ENCODE results near the gene PPIF. TPM values are rescaled to one million over a fixed set of nuclear protein-coding genes. Genes with fewer than 3 reads are reported as not detected.
"Not testable (repeated sequence)": the region's sequence is repeated elsewhere in the genome, so short reads cannot be mapped to it uniquely, and the experiment has no call there.

PPIF gene
- total RNA-seq, 4 donors from 2014 or later, result 39.1 to 82.1 (median 67.9) TPM

DNA sequence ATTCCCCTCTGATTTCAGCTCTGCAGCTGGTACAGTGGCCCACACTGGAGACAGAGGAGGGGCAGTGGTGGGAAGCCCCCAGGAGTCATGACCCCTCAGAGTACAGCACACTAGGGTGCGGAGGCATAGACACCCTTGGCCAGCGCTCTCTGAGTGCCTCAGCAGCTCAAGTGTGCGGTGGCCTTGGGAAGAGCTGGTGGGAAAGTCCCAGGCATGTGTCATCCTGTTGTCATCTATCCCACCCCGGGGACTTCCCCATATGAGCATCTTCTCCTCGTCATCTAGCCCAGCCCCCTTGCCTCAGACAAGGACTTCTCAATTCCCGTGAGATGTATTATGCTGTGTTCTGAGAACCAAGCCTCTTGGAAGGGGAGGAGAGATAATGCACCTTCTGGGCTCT is 15.6 kb upstream of the PPIF start:
- intact Hi-C loops (cut with DNase I; ENCODE audit: low total_unique reads), result no loop called here

DNA sequence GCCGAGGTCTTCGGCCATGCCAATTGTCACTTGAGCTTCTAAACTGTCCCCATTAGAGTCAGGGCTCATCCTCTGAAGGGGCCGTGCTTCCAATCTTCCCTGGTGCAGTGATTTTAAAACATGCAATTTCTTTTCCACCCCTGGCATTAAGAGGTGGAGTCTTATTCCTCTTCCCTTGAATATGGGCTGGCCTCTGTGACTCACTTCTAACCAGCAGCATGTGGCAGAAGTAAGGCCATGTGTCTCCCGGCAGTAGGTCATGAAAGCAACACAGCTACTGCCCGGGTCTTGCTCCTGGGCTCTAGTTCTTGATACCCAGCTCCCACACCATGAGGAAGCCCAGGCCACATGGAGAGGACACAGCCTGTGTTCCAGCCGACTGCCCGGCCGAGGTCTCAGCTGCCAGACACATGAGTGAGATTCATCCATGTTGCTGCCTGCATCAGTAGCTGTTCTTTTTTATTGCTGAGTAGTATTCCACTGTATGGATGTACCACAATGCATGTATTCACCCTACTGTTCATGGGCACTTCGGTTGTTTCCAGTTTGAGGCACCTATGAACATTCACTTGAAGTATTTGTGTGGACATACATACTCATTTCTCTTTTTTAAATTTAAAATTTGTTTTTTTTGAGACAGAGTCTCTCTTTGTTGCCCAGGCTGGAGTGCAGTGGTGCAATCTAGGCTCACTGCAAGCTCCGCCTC is 14.5 kb upstream of the PPIF start:
- H3K36me3 ChIP-seq; in situ Hi-C loops (cut with MboI; ENCODE audit: low sequenced_read_pairs in 4 of 4); intact Hi-C loops (cut with DNase I; ENCODE audit: low total_unique reads); H3K4me3 ChIP-seq; H3K27me3 ChIP-seq; ATAC-seq; H3K4me1 ChIP-seq; H3K27ac ChIP-seq; DNase-seq; H3K9me3 ChIP-seq: not testable (repeated sequence)

More for the DNA sequence above, 15.6 kb upstream of the PPIF start:
- H3K27ac ChIP-seq, result no peak overlapping the region
- ATAC-seq, result peak; percentile 35 to 53
- H3K4me1 ChIP-seq, result peaks cover 0 to 4% of the 10 kb centered on the region in 2 donors
- in situ Hi-C loops (cut with MboI; ENCODE audit: low sequenced_read_pairs in 4 of 4), result no loop called here
- H3K9me3 ChIP-seq, result no peaks in the 10 kb centered on the region
- no peak overlapping the region for H3K4me3 ChIP-seq
- TF ChIP-seq, protein P1, sequence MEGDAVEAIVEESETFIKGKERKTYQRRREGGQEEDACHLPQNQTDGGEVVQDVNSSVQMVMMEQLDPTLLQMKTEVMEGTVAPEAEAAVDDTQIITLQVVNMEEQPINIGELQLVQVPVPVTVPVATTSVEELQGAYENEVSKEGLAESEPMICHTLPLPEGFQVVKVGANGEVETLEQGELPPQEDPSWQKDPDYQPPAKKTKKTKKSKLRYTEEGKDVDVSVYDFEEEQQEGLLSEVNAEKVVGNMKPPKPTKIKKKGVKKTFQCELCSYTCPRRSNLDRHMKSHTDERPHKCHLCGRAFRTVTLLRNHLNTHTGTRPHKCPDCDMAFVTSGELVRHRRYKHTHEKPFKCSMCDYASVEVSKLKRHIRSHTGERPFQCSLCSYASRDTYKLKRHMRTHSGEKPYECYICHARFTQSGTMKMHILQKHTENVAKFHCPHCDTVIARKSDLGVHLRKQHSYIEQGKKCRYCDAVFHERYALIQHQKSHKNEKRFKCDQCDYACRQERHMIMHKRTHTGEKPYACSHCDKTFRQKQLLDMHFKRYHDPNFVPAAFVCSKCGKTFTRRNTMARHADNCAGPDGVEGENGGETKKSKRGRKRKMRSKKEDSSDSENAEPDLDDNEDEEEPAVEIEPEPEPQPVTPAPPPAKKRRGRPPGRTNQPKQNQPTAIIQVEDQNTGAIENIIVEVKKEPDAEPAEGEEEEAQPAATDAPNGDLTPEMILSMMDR (IDR thresholded peaks at IDR 0.05 in 4 of 5, conservative IDR thresholded peaks at IDR 0.05 in 1 of 5), result no peak
- no peak for TF ChIP-seq POLR2A (IDR thresholded peaks at IDR 0.05)
- H3K36me3 ChIP-seq, result no peaks in the 10 kb centered on the region
- no peak for DNase-seq
- H3K27me3 ChIP-seq, result no peaks in the 10 kb centered on the region

DNA sequence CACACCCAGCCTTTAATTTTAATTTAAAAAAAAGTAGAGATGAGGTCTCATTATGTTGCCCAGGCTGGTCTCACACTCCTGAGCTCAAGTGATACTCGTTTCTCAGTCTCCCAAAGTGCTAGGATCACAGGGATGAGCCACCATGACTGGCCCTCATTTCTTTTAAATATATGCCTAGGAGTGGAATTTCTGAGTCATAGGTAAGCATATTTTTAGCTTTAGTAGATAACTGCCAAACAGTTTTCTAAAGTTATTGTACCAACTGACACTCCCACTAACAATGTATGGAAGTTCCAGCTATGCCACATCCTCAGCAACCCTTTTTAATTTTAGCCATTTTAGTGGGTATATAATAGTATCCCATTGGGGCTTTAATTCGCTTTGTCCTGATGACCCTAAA is 13.8 kb upstream of the PPIF start:
- ATAC-seq, result no peak
- in situ Hi-C loops (cut with MboI; ENCODE audit: low sequenced_read_pairs in 4 of 4), result no loop called here

DNA sequence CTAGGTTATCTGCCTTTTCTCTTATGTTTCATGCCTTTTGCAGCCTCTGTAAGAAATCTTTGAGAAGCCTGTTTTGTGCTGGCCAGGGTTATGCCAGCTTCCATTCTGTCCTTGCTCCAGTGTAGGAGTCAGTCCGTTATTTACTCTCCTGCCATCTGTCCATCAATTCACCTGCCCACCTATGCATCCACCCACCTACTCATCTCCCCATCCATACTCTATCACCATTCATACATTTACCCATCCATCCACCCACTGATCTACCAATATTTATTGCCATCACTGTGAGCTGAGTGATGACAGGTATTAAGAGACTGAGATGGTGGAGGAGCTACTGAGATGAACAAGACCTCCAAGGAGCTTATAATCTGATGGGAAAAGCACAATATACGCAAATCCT is 12.7 kb upstream of the PPIF start:
- H3K9me3 ChIP-seq, result no peaks in the 10 kb centered on the region
- intact Hi-C loops (cut with DNase I; ENCODE audit: low total_unique reads), result no loop called here
- ATAC-seq (no peak), DNase-seq (no peak)
- no peaks in the 10 kb centered on the region for H3K36me3 ChIP-seq
- peaks cover 0 to 4% of the 10 kb centered on the region in 2 donors for H3K4me1 ChIP-seq
- no peak overlapping the region for H3K27ac ChIP-seq
- H3K27me3 ChIP-seq, result no peaks in the 10 kb centered on the region
- H3K4me3 ChIP-seq, result no peak overlapping the region
- in situ Hi-C loops (cut with MboI; ENCODE audit: low sequenced_read_pairs in 4 of 4), result no loop called here
- no peak for TF ChIP-seq POLR2A (IDR thresholded peaks at IDR 0.05)
- TF ChIP-seq, protein P1 (IDR thresholded peaks at IDR 0.05 in 4 of 5, conservative IDR thresholded peaks at IDR 0.05 in 1 of 5), result no peak

More for the DNA sequence above, 13.8 kb upstream of the PPIF start:
- Histone ChIP-seq H3K4me1 (peaks cover 0 to 4% of the 10 kb centered on the region in 2 donors), H3K9me3 (no peaks in the 10 kb centered on the region), H3K4me3 (no peak overlapping the region), H3K27me3 (no peaks in the 10 kb centered on the region), H3K36me3 (no peaks in the 10 kb centered on the region), H3K27ac (no peak overlapping the region)
- no peak for DNase-seq
- intact Hi-C loops (cut with DNase I; ENCODE audit: low total_unique reads), result no loop called here
- TF ChIP-seq, protein P1 (IDR thresholded peaks at IDR 0.05 in 4 of 5, conservative IDR thresholded peaks at IDR 0.05 in 1 of 5), result no peak
- TF ChIP-seq POLR2A (IDR thresholded peaks at IDR 0.05), result no peak

DNA sequence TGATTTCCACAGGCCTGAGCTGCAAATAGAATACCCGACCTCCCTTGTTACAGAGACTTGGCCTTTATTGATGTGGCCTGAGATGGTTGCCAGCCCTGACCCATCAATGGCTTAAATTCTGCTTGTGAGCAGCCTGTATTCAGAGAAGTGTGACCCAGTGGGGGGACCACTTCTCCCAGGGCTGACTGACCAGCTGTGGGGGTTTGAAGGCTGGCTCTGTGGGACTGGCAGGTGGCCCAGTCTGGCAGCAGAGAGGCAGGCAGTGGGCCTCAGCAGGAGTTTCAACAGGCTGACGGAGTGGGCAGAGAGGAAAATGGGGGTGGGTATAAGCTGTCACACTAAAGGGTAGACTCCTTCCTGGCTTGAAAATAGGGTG is 12.2 kb upstream of the PPIF start:
- Histone ChIP-seq H3K36me3 (no peaks in the 10 kb centered on the region), H3K4me3 (no peak overlapping the region), H3K9me3 (no peaks in the 10 kb centered on the region), H3K4me1 (peaks cover 0 to 4% of the 10 kb centered on the region in 2 donors), H3K27ac (peak overlapping the region in 1 of 4 donors; percentile 1), H3K27me3 (no peaks in the 10 kb centered on the region)
- ATAC-seq (no peak), DNase-seq (no peak)
- in situ Hi-C loops (cut with MboI; ENCODE audit: low sequenced_read_pairs in 4 of 4) (no loop called here), intact Hi-C loops (cut with DNase I; ENCODE audit: low total_unique reads) (no loop called here)
- no peak for TF ChIP-seq POLR2A (IDR thresholded peaks at IDR 0.05)
- TF ChIP-seq, protein P1 (IDR thresholded peaks at IDR 0.05 in 4 of 5, conservative IDR thresholded peaks at IDR 0.05 in 1 of 5), result no peak

All from gastrocnemius medialis (tissue), 4 donors.